SK-N-SH (cell line): ENCODE measurements around the gene GALNT16. TPM values are rescaled to one million over a fixed set of nuclear protein-coding genes. Genes with fewer than 3 reads are reported as not detected.

Experiments
- CTCF ChIA-PET: fragments of 300-600, 350-600 bp; formaldehyde crosslinking; extraction: SDS; loops from one replicate; lab custom pipeline; 2021; lab: Yijun Ruan, JAX
- POLR2A ChIA-PET: fragments of 350-600 bp; sonication (Branson Sonifier 250); formaldehyde crosslinking; extraction: SDS; loops from one replicate; lab custom pipeline; 2020; ENCODE audit warnings: antibody characterized with exemption, inconsistent platforms; lab: Yijun Ruan, JAX
- DNase-seq: peaks from one replicate; pipeline ENCODE4 v3.0.0; 2012
- H2AFZ ChIP-seq: fragments of 200-600 bp; sonication (generic); 2 replicates; pipeline ENCODE4 v1.8.1; 2016; ENCODE audit warnings: antibody characterized with exemption, mild to moderate bottlenecking, low read depth
- H3F3A ChIP-seq: fragments of 200-600 bp; sonication (generic); replicated peaks from 2 replicates; pipeline ENCODE3; 2016; ENCODE audit warnings: antibody characterized with exemption, mild to moderate bottlenecking; ENCODE audit not compliant: insufficient read depth
- H3K27ac ChIP-seq, 2 experiments: fragments of 200-500 bp in 1 of 2; fragments of 200-600 bp in 1 of 2; sonication (Bioruptor generic) in 1 of 2; sonication (generic), shearing (Covaris generic) in 1 of 2; 2 replicates each; pipeline versions ENCODE4 v1.5.1 to v1.6.1; 2014 to 2016; ENCODE audit warnings: low read depth in 2 of 2, inconsistent platforms in 1 of 2, low read length in 1 of 2, mild to moderate bottlenecking in 1 of 2, mixed read lengths in 1 of 2
- H3K27me3 ChIP-seq: fragments of 200-600 bp; sonication (generic), shearing (Covaris generic); 2 replicates; pipeline ENCODE4 v1.6.1; 2016; ENCODE audit warnings: mixed run types; ENCODE audit not compliant: insufficient read depth
- H3K36me3 ChIP-seq, 2 experiments: fragments of 200-500 bp in 1 of 2; fragments of 200-600 bp in 1 of 2; sonication (Bioruptor generic) in 1 of 2; sonication (generic) in 1 of 2; replicated peaks in 1 of 2; 2 replicates each; pipeline versions ENCODE3 to v1.5.1; 2014 to 2016; ENCODE audit warnings: low read length in 1 of 2, mild to moderate bottlenecking in 1 of 2; ENCODE audit not compliant: insufficient read depth in 2 of 2, control insufficient read depth in 1 of 2
- H3K4me1 ChIP-seq, 2 experiments: fragments of 200-500 bp in 1 of 2; fragments of 200-600 bp in 1 of 2; sonication (Bioruptor generic) in 1 of 2; sonication (generic), shearing (Covaris generic) in 1 of 2; 2 replicates each; pipeline versions ENCODE4 v1.5.1 to v1.6.1; 2014 to 2016; ENCODE audit warnings: low read depth in 1 of 2, low read length in 1 of 2, mixed run types in 1 of 2; ENCODE audit not compliant: insufficient read depth in 2 of 2, control insufficient read depth in 1 of 2
- H3K4me2 ChIP-seq: fragments of 200-600 bp; sonication (generic), shearing (Covaris generic); 2 replicates; pipeline ENCODE4 v1.6.1; 2017; ENCODE audit warnings: mixed run types
- H3K4me3 ChIP-seq, 2 experiments: fragments of 200-500 bp in 1 of 2; fragments of 200-600 bp in 1 of 2; sonication (Bioruptor generic) in 1 of 2; sonication (generic), shearing (Covaris generic) in 1 of 2; 2 replicates each; pipeline versions ENCODE4 v1.5.1 to v1.8.1; 2014 to 2016; ENCODE audit warnings: low read depth in 2 of 2, inconsistent platforms in 1 of 2, low read length in 1 of 2, mild to moderate bottlenecking in 1 of 2, mixed read lengths in 1 of 2, moderate library complexity in 1 of 2
- H3K79me2 ChIP-seq: fragments of 200-600 bp; sonication (generic); 2 replicates; pipeline ENCODE4 v1.8.1; 2017; ENCODE audit warnings: mild to moderate bottlenecking; ENCODE audit not compliant: insufficient read depth
- H3K9ac ChIP-seq: fragments of 200-600 bp; sonication (generic); 2 replicates; pipeline ENCODE4 v1.6.1; 2017; ENCODE audit warnings: mixed run types
- H3K9me2 ChIP-seq: fragments of 200-600 bp; sonication (generic); 2 replicates; pipeline ENCODE4 v1.6.1; 2017; ENCODE audit warnings: mixed run types
- H3K9me3 ChIP-seq: fragments of 200-600 bp; sonication (generic); 2 replicates; pipeline ENCODE4 v1.6.1; 2017; ENCODE audit warnings: mixed run types, mild to moderate bottlenecking, moderate library complexity
- H4K20me1 ChIP-seq: fragments of 200-600 bp; sonication (generic); 2 replicates; pipeline ENCODE4 v1.6.1; 2017; ENCODE audit warnings: mild to moderate bottlenecking, mixed run types; ENCODE audit not compliant: insufficient read depth
- CTCF ChIP-seq: fragments of 200-600 bp; sonication (generic); IDR thresholded peaks from 2 replicates; pipeline ENCODE4 v1.6.1; 2017; ENCODE audit warnings: antibody characterized with exemption, mild to moderate bottlenecking, moderate library complexity
- ELF1 ChIP-seq: IDR thresholded peaks from 2 replicates; pipeline ENCODE4 v1.4.0; 2012
- EP300 ChIP-seq, 2 experiments: IDR thresholded peaks; 2 replicates each; pipeline versions ENCODE4 v1.4.0 to v1.6.1; 2012; ENCODE audit warnings: borderline replicate concordance in 1 of 2, low read depth in 1 of 2, low read length in 1 of 2
- EZH2phosphoT487 ChIP-seq: fragments of 200-600 bp; sonication (generic); IDR thresholded peaks from 2 replicates; pipeline ENCODE4 v1.6.1; 2017; ENCODE audit warnings: low read depth, mixed run types, mild to moderate bottlenecking, antibody characterized with exemption, moderate library complexity, borderline replicate concordance
- FOXJ3 ChIP-seq: sonication (generic); formaldehyde crosslinking; IDR thresholded peaks from 2 replicates; pipeline ENCODE4 v1.5.1; 2020; ENCODE audit warnings: mild to moderate bottlenecking, missing genetic modification reagents
- FOXM1 ChIP-seq: IDR thresholded peaks from 2 replicates; pipeline ENCODE4 v1.4.0; 2012; ENCODE audit warnings: low read depth, mild to moderate bottlenecking
- GABPA ChIP-seq: IDR thresholded peaks from 2 replicates; pipeline ENCODE4 v1.4.0; 2012; ENCODE audit warnings: low read depth, mild to moderate bottlenecking
- GATA2 ChIP-seq: sonication (generic); formaldehyde crosslinking; IDR thresholded peaks from 2 replicates; pipeline ENCODE4 v1.5.0; 2020; ENCODE audit warnings: mild to moderate bottlenecking, missing genetic modification reagents
- MEF2A ChIP-seq: IDR thresholded peaks from 2 replicates; pipeline ENCODE4 v1.4.0; 2012; ENCODE audit warnings: low read depth, borderline replicate concordance
- MXI1 ChIP-seq: IDR thresholded peaks from 2 replicates; pipeline ENCODE4 v1.6.1; 2012; ENCODE audit warnings: mild to moderate bottlenecking, low read depth, low read length, improper control_type of control experiment
- REST ChIP-seq: IDR thresholded peaks from 2 replicates; pipeline ENCODE4 v1.6.1; 2012; ENCODE audit warnings: mild to moderate bottlenecking, low read depth, low read length, moderate library complexity
- SIN3A ChIP-seq: IDR thresholded peaks from 2 replicates; pipeline ENCODE4 v1.6.1; 2012; ENCODE audit warnings: low read depth, mild to moderate bottlenecking, low read length, moderate library complexity, borderline replicate concordance
- TEAD4 ChIP-seq: IDR thresholded peaks from 2 replicates; pipeline ENCODE4 v1.4.0; 2012; ENCODE audit warnings: mild to moderate bottlenecking, borderline replicate concordance; ENCODE audit not compliant: insufficient read depth
- YY1 ChIP-seq: IDR thresholded peaks from 2 replicates; pipeline ENCODE4 v1.4.0; 2012; ENCODE audit warnings: low read depth, mild to moderate bottlenecking
- WGBS: methylation state at CpG from one replicate; pipeline ENCODE4 v1.1.6; 2017; ENCODE audit warnings: low lambda C conversion rate; 5-methylcytosine and 5-hydroxymethylcytosine counted together
- polyA plus RNA-seq, 3 experiments: library from polyadenylated mRNA; depleted of rRNA; stranded (reverse); fragments of >200 nt; gene quantifications; 2 replicates each; pipeline ENCODE4 v1.2.3, GENCODE V29; 2012

The GALNT16 gene
- polyA plus RNA-seq, 1 of the 3 experiments (the other 2 are of a cell fraction): 17.0 TPM

- Histone ChIP-seq H3K4me3 (no peak overlapping the region), H2AFZ (no peak overlapping the region), H3K9me3 (no peaks in the 10 kb centered on the region), H3F3A (peaks cover 6% of the 10 kb centered on the region), H3K4me1 (no peaks in the 10 kb centered on the region), H3K4me2 (no peak overlapping the region), H3K79me2 (no peaks in the 10 kb centered on the region), H3K27me3 (no peaks in the 10 kb centered on the region), H3K27ac (no peak overlapping the region), H4K20me1 (no peaks in the 10 kb centered on the region), H3K9me2 (no peaks in the 10 kb centered on the region), H3K9ac (no peak overlapping the region), H3K36me3 (peaks cover 23 to 30% of the 10 kb centered on the region in 2 experiments)
- POLR2A ChIA-PET: no interaction called here
- no peak for DNase-seq
- TF ChIP-seq MEF2A (no peak), REST (no peak), MXI1 (no peak), FOXM1 (no peak)
- CTCF ChIA-PET: no interaction called here
- whole genome bisulfite sequencing: 0% methylated on average over 1 of the region's 1 CpG
Measured at GRCh38 chr14:69373104-69373503, 113.1 kb downstream of the GALNT16 start.

GRCh38 chr14:69374235-69374634, 114.3 kb downstream of the GALNT16 start:
- no peak overlapping the region for H3K4me3 ChIP-seq
- peaks cover 30 to 39% of the 10 kb centered on the region in 2 experiments for H3K36me3 ChIP-seq
- peaks cover 6% of the 10 kb centered on the region for H3F3A ChIP-seq
- no peak overlapping the region for H3K27ac ChIP-seq
- no peaks in the 10 kb centered on the region for H3K9me3 ChIP-seq
- CTCF ChIA-PET: interaction anchor here (1.0 kb wide), 1 partner anchor 12 kb away, joined by 3 read pairs; no protein-coding TSS in a partner anchor
- H3K4me2 ChIP-seq: no peak overlapping the region
- H3K79me2 ChIP-seq: no peaks in the 10 kb centered on the region; the same call in 1 of the 2 replicates
- no peak for TF ChIP-seq SIN3A
- no peak for TF ChIP-seq GABPA
- TF ChIP-seq YY1: no peak
- no peak for TF ChIP-seq MXI1
- H3K27me3 ChIP-seq: no peaks in the 10 kb centered on the region
- H2AFZ ChIP-seq: no peak overlapping the region
- no peak overlapping the region for H3K9ac ChIP-seq
- no peaks in the 10 kb centered on the region for H3K9me2 ChIP-seq
- no peaks in the 10 kb centered on the region for H3K4me1 ChIP-seq
- DNase-seq: no peak
- POLR2A ChIA-PET: no interaction called here
- no peaks in the 10 kb centered on the region for H4K20me1 ChIP-seq

GRCh38 chr14:69375182-69375581, 115.2 kb downstream of the GALNT16 start:
- Histone ChIP-seq H3K27me3 (no peaks in the 10 kb centered on the region), H3K27ac (no peak overlapping the region), H3K9me3 (no peaks in the 10 kb centered on the region), H3K4me2 (no peak overlapping the region), H4K20me1 (no peaks in the 10 kb centered on the region), H3K36me3 (peaks cover 39 to 49% of the 10 kb centered on the region in 2 experiments), H3K9me2 (no peaks in the 10 kb centered on the region), H3K4me3 (no peak overlapping the region), H2AFZ (no peak overlapping the region), H3K9ac (no peak overlapping the region), H3F3A (peaks cover 6% of the 10 kb centered on the region), H3K79me2 (peaks cover 2% of the 10 kb centered on the region; the same call in 1 of the 2 replicates), H3K4me1 (no peaks in the 10 kb centered on the region)
- TF ChIP-seq TEAD4 (no peak), GATA2 (CRISPR knock-in tag) (no peak), ELF1 (no peak), EP300 (IDR thresholded peaks at IDR 0.05; ENCODE audit: borderline replicate concordance in 1 of 2, low read depth in 1 of 2, low read length in 1 of 2) (no peak), FOXJ3 (CRISPR knock-in tag) (no peak), CTCF (no peak), MEF2A (no peak), EZH2phosphoT487 (no peak)
- ChIA-PET POLR2A (no interaction called here), CTCF (interaction anchor here (1.0 kb wide), 1 partner anchor 13 kb away, joined by 3 read pairs; no protein-coding TSS in a partner anchor)
- WGBS: 92% methylated on average over 3 of the region's 3 CpGs
- DNase-seq: no peak
